ENCODE measurements around the gene BOD1. TPM values are rescaled to one million over a fixed set of nuclear protein-coding genes. Genes with fewer than 3 reads are reported as not detected.

BOD1 gene
- total RNA-seq, 1 donor from 2014 or later = 81.7 TPM

- Histone ChIP-seq H3K4me3 (ENCODE audit: low read depth, low read length) (no peak overlapping the region), H3K36me3 (ENCODE audit: control insufficient read depth, insufficient read depth, low read length) (no peaks in the 10 kb centered on the region), H3K27me3 (ENCODE audit: control insufficient read depth, insufficient read depth, low read length) (no peaks in the 10 kb centered on the region)
- no peak for DNase-seq (ENCODE audit: low read depth)
- no peak for TF ChIP-seq CTCF (IDR thresholded peaks at IDR 0.05; ENCODE audit: insufficient read depth, low read length, poor library complexity, severe bottlenecking)
Observed at GRCh38 chr5:173575985-173576384, 40.5 kb downstream of the BOD1 start.

- no peak for TF ChIP-seq CTCF (IDR thresholded peaks at IDR 0.05; ENCODE audit: insufficient read depth, low read length, poor library complexity, severe bottlenecking)
- Histone ChIP-seq H3K4me3 (ENCODE audit: low read depth, low read length) (no peak overlapping the region), H3K27me3 (ENCODE audit: control insufficient read depth, insufficient read depth, low read length) (no peaks in the 10 kb centered on the region), H3K36me3 (ENCODE audit: control insufficient read depth, insufficient read depth, low read length) (no peaks in the 10 kb centered on the region)
- no peak for DNase-seq (ENCODE audit: low read depth)
Observed at GRCh38 chr5:173574983-173575382, 41.5 kb downstream of the BOD1 start.

- DNase-seq (ENCODE audit: low read depth) = peak; percentile 5
- no peaks in the 10 kb centered on the region for H3K36me3 ChIP-seq (ENCODE audit: control insufficient read depth, insufficient read depth, low read length)
- H3K4me3 ChIP-seq (ENCODE audit: low read depth, low read length) = no peak overlapping the region
- H3K27me3 ChIP-seq (ENCODE audit: control insufficient read depth, insufficient read depth, low read length) = no peaks in the 10 kb centered on the region
- TF ChIP-seq CTCF (IDR thresholded peaks at IDR 0.05; ENCODE audit: insufficient read depth, low read length, poor library complexity, severe bottlenecking) = peak; percentile 95
Observed at GRCh38 chr5:173573126-173573960, 43.1 kb downstream of the BOD1 start.

GRCh38 chr5:173572431-173573125 lies 43.9 kb downstream of the BOD1 start:
- Histone ChIP-seq H3K27me3 (ENCODE audit: control insufficient read depth, insufficient read depth, low read length) (no peaks in the 10 kb centered on the region), H3K36me3 (ENCODE audit: control insufficient read depth, insufficient read depth, low read length) (no peaks in the 10 kb centered on the region), H3K4me3 (ENCODE audit: low read depth, low read length) (no peak overlapping the region)
- TF ChIP-seq CTCF (IDR thresholded peaks at IDR 0.05; ENCODE audit: insufficient read depth, low read length, poor library complexity, severe bottlenecking) = no peak
- no peak for DNase-seq (ENCODE audit: low read depth)

- H3K4me3 ChIP-seq (ENCODE audit: low read depth, low read length) = no peak overlapping the region
- TF ChIP-seq CTCF (IDR thresholded peaks at IDR 0.05; ENCODE audit: insufficient read depth, low read length, poor library complexity, severe bottlenecking) = no peak
- H3K27me3 ChIP-seq (ENCODE audit: control insufficient read depth, insufficient read depth, low read length) = no peaks in the 10 kb centered on the region
- DNase-seq (ENCODE audit: low read depth) = no peak
- H3K36me3 ChIP-seq (ENCODE audit: control insufficient read depth, insufficient read depth, low read length) = no peaks in the 10 kb centered on the region
Observed at GRCh38 chr5:173570321-173571090, 45.9 kb downstream of the BOD1 start.

Measured in kidney epithelial cell (primary cell).